Prostate gland (tissue), 2 donors: ENCODE results near the gene UNC13D.

Experiments used
- CTCF ChIP-seq, 4 experiments: fragments of 200-600 bp in 2 of 4; fragments of 450-650 bp in 2 of 4; sonication (generic) in 2 of 4; IDR thresholded peaks; 1 replicate in 3 of 4; 2 replicates in 1 of 4; pipeline ENCODE4 v1.5.1; 2016 to 2019; ENCODE audit warnings: antibody characterized with exemption in 4 of 4, mild to moderate bottlenecking in 2 of 4, moderate library complexity in 2 of 4
- POLR2A ChIP-seq: fragments of 450-650 bp; IDR thresholded peaks from one replicate; pipeline ENCODE4 v1.6.1; 2016; ENCODE audit warnings: antibody characterized with exemption, mild to moderate bottlenecking
- POLR2AphosphoS5 ChIP-seq: sonication (generic); formaldehyde crosslinking; IDR thresholded peaks from one replicate; pipeline ENCODE4 v1.6.1; 2017; ENCODE audit warnings: antibody characterized with exemption

GRCh38 chr17:75812096-75813013 is 31.8 kb downstream of the UNC13D start:
- no peak for TF ChIP-seq CTCF (IDR thresholded peaks at IDR 0.05)
- TF ChIP-seq POLR2AphosphoS5: no peak
- TF ChIP-seq POLR2A: no peak
